ENCODE data around the gene ADD1. TPM values are rescaled to one million over a fixed set of nuclear protein-coding genes. Genes with fewer than 3 reads are reported as not detected.

ADD1 gene
- total RNA-seq, 4 donors from 2014 or later, result 253 to 402 (median 311) TPM

DNA sequence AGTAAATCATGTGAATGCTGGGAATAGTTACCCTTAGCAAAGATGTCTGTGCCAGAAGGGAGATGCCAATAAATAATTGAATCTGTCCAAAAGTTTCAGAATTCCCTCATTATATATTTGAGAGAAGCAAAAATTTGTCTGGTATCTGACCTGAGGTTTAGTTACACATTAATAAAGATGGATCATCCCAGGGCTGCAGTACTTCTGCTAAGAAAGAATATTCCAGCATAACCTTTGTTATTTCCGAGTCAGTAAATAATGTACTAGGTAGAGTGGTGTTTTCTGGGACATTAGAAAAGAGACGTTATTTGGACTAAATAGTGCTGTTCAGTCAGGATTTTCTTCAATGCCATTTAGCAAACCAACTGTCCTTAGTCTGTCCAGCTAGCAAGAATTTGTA lies 26.4 kb downstream of the ADD1 start:
- no peak for DNase-seq (ENCODE audit: extremely low spot score)
- Histone ChIP-seq H3K4me3 (peak overlapping the region in 1 of 4 donors; percentile 2), H3K27me3 (no peaks in the 10 kb centered on the region), H3K4me1 (peaks cover 90 to 97% (median 96%) of the 10 kb centered on the region in 4 donors), H3K27ac (replicated peaks in 1 of 4) (peak overlapping the region; percentile 18 to 75 (median 72)), H3K36me3 (no peaks in the 10 kb centered on the region), H3K9me3 (no peaks in the 10 kb centered on the region)
- intact Hi-C loops (cut with DNase I), result no loop called here
- WGBS, result 47% methylated on average over 2 of the region's 2 CpGs
- no peak for TF ChIP-seq POLR2AphosphoS5 (IDR thresholded peaks at IDR 0.05)
- TF ChIP-seq, protein P1, sequence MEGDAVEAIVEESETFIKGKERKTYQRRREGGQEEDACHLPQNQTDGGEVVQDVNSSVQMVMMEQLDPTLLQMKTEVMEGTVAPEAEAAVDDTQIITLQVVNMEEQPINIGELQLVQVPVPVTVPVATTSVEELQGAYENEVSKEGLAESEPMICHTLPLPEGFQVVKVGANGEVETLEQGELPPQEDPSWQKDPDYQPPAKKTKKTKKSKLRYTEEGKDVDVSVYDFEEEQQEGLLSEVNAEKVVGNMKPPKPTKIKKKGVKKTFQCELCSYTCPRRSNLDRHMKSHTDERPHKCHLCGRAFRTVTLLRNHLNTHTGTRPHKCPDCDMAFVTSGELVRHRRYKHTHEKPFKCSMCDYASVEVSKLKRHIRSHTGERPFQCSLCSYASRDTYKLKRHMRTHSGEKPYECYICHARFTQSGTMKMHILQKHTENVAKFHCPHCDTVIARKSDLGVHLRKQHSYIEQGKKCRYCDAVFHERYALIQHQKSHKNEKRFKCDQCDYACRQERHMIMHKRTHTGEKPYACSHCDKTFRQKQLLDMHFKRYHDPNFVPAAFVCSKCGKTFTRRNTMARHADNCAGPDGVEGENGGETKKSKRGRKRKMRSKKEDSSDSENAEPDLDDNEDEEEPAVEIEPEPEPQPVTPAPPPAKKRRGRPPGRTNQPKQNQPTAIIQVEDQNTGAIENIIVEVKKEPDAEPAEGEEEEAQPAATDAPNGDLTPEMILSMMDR (IDR thresholded peaks at IDR 0.05), result no peak
- no peak for TF ChIP-seq POLR2A (IDR thresholded peaks at IDR 0.05; ENCODE audit: low read depth)
- no peak for TF ChIP-seq EP300 (IDR thresholded peaks at IDR 0.05)

DNA sequence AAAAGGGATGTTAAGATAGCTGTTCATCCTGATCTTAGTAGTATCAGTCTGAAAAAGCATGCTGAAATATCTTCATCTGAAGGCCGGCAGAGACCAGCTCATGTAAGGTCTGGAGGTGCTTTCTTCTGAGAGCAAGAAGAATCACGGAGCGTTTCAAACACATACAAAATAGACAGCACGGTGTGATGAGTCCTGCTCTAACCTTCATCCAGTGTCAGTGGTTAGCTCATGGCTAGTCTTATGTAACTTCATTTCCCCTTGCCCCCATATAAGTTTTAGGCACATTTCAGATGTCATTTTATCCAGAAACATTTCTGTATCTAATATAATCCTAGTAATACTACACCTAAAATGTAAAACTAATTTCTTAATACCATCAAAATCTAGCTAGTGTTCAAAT lies 27.8 kb downstream of the ADD1 start:
- Histone ChIP-seq H3K9me3 (no peaks in the 10 kb centered on the region), H3K36me3 (peaks cover 0 to 11% (median 8%) of the 10 kb centered on the region in 4 donors), H3K27me3 (no peaks in the 10 kb centered on the region), H3K4me1 (peaks cover 83 to 95% (median 89%) of the 10 kb centered on the region in 4 donors), H3K4me3 (no peak overlapping the region), H3K27ac (replicated peaks in 1 of 4) (peak overlapping the region in 1 of 4 donors; percentile 5)
- no peak for DNase-seq (ENCODE audit: extremely low spot score)
- WGBS, result 84% methylated on average over 4 of the region's 4 CpGs
- no peak for TF ChIP-seq POLR2A (IDR thresholded peaks at IDR 0.05; ENCODE audit: low read depth)
- no peak for TF ChIP-seq EP300 (IDR thresholded peaks at IDR 0.05)
- TF ChIP-seq POLR2AphosphoS5 (IDR thresholded peaks at IDR 0.05), result no peak
- TF ChIP-seq, protein P1 (IDR thresholded peaks at IDR 0.05), result no peak
- intact Hi-C loops (cut with DNase I), result no loop called here

DNA sequence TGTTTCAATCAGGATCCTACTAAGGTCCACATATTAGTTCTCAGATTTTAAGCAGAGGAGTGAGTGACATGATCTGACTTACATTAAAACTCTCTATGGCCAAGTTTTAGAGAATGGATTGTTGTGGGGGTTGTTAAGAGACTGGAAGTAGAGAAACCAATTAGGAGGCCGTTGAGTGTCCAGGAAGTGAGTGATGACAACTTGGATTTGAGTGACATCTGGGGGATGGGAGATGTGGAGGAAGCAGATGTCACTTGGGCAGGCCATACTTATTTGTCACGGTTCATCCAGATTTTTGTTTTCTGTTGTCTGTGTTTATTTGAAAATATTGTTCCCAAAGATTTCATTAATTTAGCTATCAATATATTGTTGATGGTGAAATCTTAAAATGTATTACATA lies 28.3 kb downstream of the ADD1 start:
- no peak overlapping the region for H3K4me3 ChIP-seq
- no peak for DNase-seq (ENCODE audit: extremely low spot score)
- TF ChIP-seq POLR2AphosphoS5 (IDR thresholded peaks at IDR 0.05), result no peak
- TF ChIP-seq EP300 (IDR thresholded peaks at IDR 0.05), result no peak
- no peak for TF ChIP-seq POLR2A (IDR thresholded peaks at IDR 0.05; ENCODE audit: low read depth)
- TF ChIP-seq, protein P1 (IDR thresholded peaks at IDR 0.05), result no peak
- intact Hi-C loops (cut with DNase I), result no loop called here
- peaks cover 0 to 16% (median 11%) of the 10 kb centered on the region in 4 donors for H3K36me3 ChIP-seq
- 53% methylated on average over 2 of the region's 2 CpGs for WGBS
- H3K27me3 ChIP-seq, result no peaks in the 10 kb centered on the region
- no peaks in the 10 kb centered on the region for H3K9me3 ChIP-seq
- no peak overlapping the region for H3K27ac ChIP-seq (replicated peaks in 1 of 4)
- H3K4me1 ChIP-seq, result peaks cover 78 to 95% (median 85%) of the 10 kb centered on the region in 4 donors

DNA sequence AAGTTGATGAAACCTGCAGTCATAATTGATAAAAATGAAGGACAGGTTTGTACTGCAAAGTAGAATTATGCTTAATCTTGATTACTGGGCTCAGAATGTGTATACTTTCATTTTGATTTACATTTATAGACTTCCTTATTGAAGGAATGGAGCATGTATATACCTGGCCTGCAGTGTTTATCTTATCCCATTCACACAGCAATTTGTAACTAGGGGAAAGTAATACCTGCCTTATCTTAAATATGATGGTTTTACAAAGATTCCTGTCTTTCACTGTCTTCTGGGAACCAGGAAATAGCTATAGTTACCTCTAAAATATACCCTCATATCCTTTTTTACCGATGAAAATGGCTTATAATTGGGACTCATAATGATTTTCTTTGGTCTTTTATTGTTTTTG lies 29.7 kb downstream of the ADD1 start:
- Histone ChIP-seq H3K36me3 (peaks cover 0 to 26% (median 17%) of the 10 kb centered on the region in 4 donors), H3K4me1 (peaks cover 73 to 95% (median 79%) of the 10 kb centered on the region in 4 donors), H3K27me3 (no peaks in the 10 kb centered on the region), H3K4me3 (no peak overlapping the region), H3K9me3 (no peaks in the 10 kb centered on the region), H3K27ac (replicated peaks in 1 of 4) (peak overlapping the region in 2 of 4 donors; percentile 13 to 18)
- intact Hi-C loops (cut with DNase I), result no loop called here
- TF ChIP-seq, protein P1 (IDR thresholded peaks at IDR 0.05), result no peak
- TF ChIP-seq EP300 (IDR thresholded peaks at IDR 0.05) (no peak), POLR2A (IDR thresholded peaks at IDR 0.05; ENCODE audit: low read depth) (no peak), POLR2AphosphoS5 (IDR thresholded peaks at IDR 0.05) (no peak)
- WGBS, result 71% methylated on average over 1 of the region's 1 CpG
- no peak for DNase-seq (ENCODE audit: extremely low spot score)

DNA sequence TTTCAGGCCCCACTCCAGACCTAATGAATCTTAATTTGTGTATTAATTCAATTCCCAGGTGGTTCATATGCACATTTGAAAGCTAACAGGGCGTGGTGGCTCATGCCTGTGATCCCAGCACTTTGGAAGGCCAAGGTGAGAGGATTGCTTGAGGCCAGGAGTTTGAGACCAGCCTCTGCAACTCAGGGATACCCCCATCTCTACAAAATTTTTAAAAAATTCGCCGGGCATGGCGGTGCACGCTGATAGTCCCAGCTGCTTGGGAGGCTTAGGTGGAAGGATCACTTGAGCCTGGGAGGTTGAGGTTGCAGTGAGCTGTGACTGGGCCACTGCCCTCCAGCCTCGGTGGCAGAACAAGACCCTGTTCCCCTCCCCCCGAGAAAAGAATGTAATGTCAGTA lies 31.2 kb downstream of the ADD1 start:
- intact Hi-C loops (cut with DNase I), result no loop called here
- Histone ChIP-seq H3K27ac (replicated peaks in 1 of 4) (no peak overlapping the region), H3K9me3 (no peaks in the 10 kb centered on the region), H3K27me3 (no peaks in the 10 kb centered on the region), H3K36me3 (peaks cover 5 to 38% (median 26%) of the 10 kb centered on the region in 4 donors), H3K4me1 (peaks cover 61 to 87% (median 70%) of the 10 kb centered on the region in 4 donors), H3K4me3 (no peak overlapping the region)
- WGBS, result 89% methylated on average over 5 of the region's 7 CpGs
- DNase-seq (ENCODE audit: extremely low spot score), result no peak
- TF ChIP-seq, protein P1 (IDR thresholded peaks at IDR 0.05), result no peak
- TF ChIP-seq EP300 (IDR thresholded peaks at IDR 0.05) (no peak), POLR2A (IDR thresholded peaks at IDR 0.05; ENCODE audit: low read depth) (no peak), POLR2AphosphoS5 (IDR thresholded peaks at IDR 0.05) (no peak)
